Osteocyte (in vitro differentiated cells): Measurements from ENCODE around the gene CREB3L1. TPM values are rescaled to one million over a fixed set of nuclear protein-coding genes. Genes with fewer than 3 reads are reported as not detected.

Experiments used
- DNase-seq: peaks from one replicate; pipeline ENCODE4 v3.0.0; 2021; ENCODE audit warnings: mixed read lengths; ENCODE audit not compliant: unreplicated experiment; ENCODE audit errors: extremely low spot score
- H3K27ac Mint-ChIP-seq: one replicate; pipeline ENCODE4 v1.8.0; 2021; ENCODE audit warnings: mild to moderate bottlenecking, mixed read lengths; ENCODE audit not compliant: unreplicated experiment
- H3K27me3 Mint-ChIP-seq: one replicate; pipeline ENCODE4 v1.8.0; 2021; ENCODE audit warnings: mixed read lengths; ENCODE audit not compliant: unreplicated experiment
- H3K36me3 Mint-ChIP-seq: one replicate; pipeline ENCODE4 v1.8.0; 2021; ENCODE audit warnings: mixed read lengths; ENCODE audit not compliant: unreplicated experiment
- H3K4me1 Mint-ChIP-seq: one replicate; pipeline ENCODE4 v1.8.0; 2021; ENCODE audit warnings: mixed read lengths; ENCODE audit not compliant: unreplicated experiment
- H3K4me3 Mint-ChIP-seq: one replicate; pipeline ENCODE4 v1.8.0; 2021; ENCODE audit warnings: mild to moderate bottlenecking, moderate library complexity, mixed read lengths; ENCODE audit not compliant: unreplicated experiment
- H3K9me3 Mint-ChIP-seq: one replicate; pipeline ENCODE4 v1.8.0; 2021; ENCODE audit warnings: mixed read lengths; ENCODE audit not compliant: unreplicated experiment
- total RNA-seq: library from RNA; stranded (reverse); gene quantifications from 2 replicates; pipeline ENCODE4 v1.2.1, GENCODE V29; 2021
- TF ChIP-seq, protein P1 (sequence below): fragments of 200-600 bp; sonication (generic); IDR thresholded peaks from 2 replicates; pipeline ENCODE4 v1.5.0; 2021; ENCODE audit warnings: antibody characterized with exemption, mild to moderate bottlenecking, moderate library complexity

CREB3L1 gene
- total RNA-seq, 1 donor from 2014 or later, result 77.0 TPM

DNA sequence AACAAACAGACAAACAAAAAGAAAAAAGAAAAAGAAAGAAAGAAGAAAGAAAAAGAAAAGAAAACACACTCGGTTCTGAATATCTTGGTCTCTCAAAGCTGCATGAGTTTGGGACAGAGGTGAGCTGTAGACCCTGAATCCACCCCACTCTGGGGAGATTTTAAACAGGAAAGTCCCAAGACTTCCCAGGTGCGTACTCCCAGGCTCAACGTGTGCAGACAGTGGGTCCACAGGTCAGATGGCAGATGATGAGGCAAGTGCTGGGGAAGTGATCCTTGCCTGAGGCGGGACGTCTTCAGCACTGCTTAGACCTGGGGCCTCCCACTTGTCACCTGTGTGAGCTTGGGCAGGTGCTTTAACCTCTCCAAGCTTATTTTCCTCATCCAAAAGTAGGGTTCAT, 9.3 kb downstream of the CREB3L1 start:
- Mint-ChIP-seq H3K9me3 (no peaks in the 10 kb centered on the region), H3K4me3 (no peak overlapping the region), H3K4me1 (peaks cover 54% of the 10 kb centered on the region), H3K36me3 (peaks cover 2% of the 10 kb centered on the region), H3K27me3 (no peaks in the 10 kb centered on the region), H3K27ac (no peak overlapping the region)
- TF ChIP-seq, protein P1, sequence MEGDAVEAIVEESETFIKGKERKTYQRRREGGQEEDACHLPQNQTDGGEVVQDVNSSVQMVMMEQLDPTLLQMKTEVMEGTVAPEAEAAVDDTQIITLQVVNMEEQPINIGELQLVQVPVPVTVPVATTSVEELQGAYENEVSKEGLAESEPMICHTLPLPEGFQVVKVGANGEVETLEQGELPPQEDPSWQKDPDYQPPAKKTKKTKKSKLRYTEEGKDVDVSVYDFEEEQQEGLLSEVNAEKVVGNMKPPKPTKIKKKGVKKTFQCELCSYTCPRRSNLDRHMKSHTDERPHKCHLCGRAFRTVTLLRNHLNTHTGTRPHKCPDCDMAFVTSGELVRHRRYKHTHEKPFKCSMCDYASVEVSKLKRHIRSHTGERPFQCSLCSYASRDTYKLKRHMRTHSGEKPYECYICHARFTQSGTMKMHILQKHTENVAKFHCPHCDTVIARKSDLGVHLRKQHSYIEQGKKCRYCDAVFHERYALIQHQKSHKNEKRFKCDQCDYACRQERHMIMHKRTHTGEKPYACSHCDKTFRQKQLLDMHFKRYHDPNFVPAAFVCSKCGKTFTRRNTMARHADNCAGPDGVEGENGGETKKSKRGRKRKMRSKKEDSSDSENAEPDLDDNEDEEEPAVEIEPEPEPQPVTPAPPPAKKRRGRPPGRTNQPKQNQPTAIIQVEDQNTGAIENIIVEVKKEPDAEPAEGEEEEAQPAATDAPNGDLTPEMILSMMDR, result no peak
- DNase-seq, result no peak

DNA sequence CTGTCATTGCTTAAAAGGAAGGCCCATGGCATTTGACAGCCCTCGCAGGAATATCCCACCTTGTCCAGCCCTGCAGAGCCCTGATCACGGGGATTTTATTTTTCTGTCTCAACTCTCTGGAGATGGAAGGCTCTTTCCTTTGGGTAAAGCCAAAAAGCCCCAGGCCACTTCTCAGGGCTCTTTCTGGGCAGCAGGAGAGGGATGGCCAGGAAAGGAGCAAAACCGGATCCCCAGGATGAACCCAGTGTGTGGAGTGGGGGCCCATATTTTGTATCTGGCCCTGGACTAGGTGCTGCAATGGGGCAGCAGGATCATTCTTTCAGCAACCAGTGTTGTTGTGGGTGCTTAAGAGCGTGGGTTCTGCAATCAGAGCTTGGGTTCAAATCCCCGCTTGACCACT, 11.0 kb downstream of the CREB3L1 start:
- H3K4me3 Mint-ChIP-seq, result no peak overlapping the region
- no peaks in the 10 kb centered on the region for H3K27me3 Mint-ChIP-seq
- DNase-seq, result no peak
- no peaks in the 10 kb centered on the region for H3K9me3 Mint-ChIP-seq
- no peak overlapping the region for H3K27ac Mint-ChIP-seq
- peaks cover under 1% of the 10 kb centered on the region for H3K36me3 Mint-ChIP-seq
- H3K4me1 Mint-ChIP-seq, result peaks cover 56% of the 10 kb centered on the region
- TF ChIP-seq, protein P1, result no peak

- Mint-ChIP-seq H3K27me3 (no peaks in the 10 kb centered on the region), H3K9me3 (no peaks in the 10 kb centered on the region), H3K27ac (peak overlapping the region; percentile 92), H3K4me1 (peaks cover 69% of the 10 kb centered on the region), H3K4me3 (peak overlapping the region; percentile 51), H3K36me3 (peaks cover 2% of the 10 kb centered on the region)
- TF ChIP-seq, protein P1, result no peak
- DNase-seq, result no peak
Observed at GRCh38 chr11:46290011-46290410, 12.5 kb downstream of the CREB3L1 start.

DNA sequence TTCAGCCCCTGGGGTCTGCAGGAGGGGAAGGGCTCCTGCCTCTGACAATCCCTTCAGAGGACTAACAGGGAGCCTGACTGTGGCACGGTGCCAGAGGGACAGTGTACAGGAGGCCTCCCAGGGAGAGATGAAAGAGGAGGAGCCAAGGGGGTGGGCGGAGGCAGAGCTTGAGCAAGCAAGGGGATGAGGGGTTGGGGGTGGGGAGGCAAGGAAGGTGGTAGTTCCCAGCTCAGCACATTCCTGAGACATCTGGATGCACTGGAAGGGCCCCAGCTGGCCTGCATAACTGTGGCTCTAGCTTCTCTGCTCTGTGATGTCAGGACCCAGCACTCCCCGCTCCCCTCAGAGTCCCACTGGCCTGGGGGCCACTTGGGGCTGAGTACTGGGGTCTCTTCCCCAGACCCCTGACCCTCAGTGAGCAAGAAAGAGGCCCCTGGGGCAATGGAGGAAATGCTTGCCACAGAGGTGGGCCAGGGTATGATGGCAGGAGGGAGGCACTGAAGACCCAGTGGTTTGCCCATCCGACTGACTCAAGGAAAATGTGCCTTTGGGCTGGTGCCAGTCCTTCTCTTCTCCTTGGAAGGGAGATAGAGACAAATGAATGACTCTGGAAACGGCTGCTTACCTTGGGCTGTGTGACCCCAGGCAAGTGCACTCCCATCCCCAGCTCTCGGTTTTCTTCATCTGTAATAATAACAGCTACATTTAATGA, 13.3 kb downstream of the CREB3L1 start:
- H3K36me3 Mint-ChIP-seq, result peaks cover 2% of the 10 kb centered on the region
- DNase-seq, result peak; percentile 94
- peak overlapping the region; percentile 51 for H3K4me3 Mint-ChIP-seq
- H3K27ac Mint-ChIP-seq, result peak overlapping the region; percentile 92
- no peaks in the 10 kb centered on the region for H3K27me3 Mint-ChIP-seq
- H3K4me1 Mint-ChIP-seq, result peaks cover 66% of the 10 kb centered on the region
- no peaks in the 10 kb centered on the region for H3K9me3 Mint-ChIP-seq
- TF ChIP-seq, protein P1, result no peak

GRCh38 chr11:46291441-46292150, 14.1 kb downstream of the CREB3L1 start:
- TF ChIP-seq, protein P1, result no peak
- H3K9me3 Mint-ChIP-seq, result no peaks in the 10 kb centered on the region
- peaks cover 2% of the 10 kb centered on the region for H3K36me3 Mint-ChIP-seq
- no peak overlapping the region for H3K4me3 Mint-ChIP-seq
- H3K27me3 Mint-ChIP-seq, result no peaks in the 10 kb centered on the region
- no peak for DNase-seq
- peak overlapping the region; percentile 92 for H3K27ac Mint-ChIP-seq
- peaks cover 67% of the 10 kb centered on the region for H3K4me1 Mint-ChIP-seq
